GM23338 (cell line): ENCODE data around the gene MICAL3.

Source experiments
- EZH2 ChIP-seq: fragments of 200-600 bp; sonication (generic); IDR thresholded peaks from one replicate; pipeline ENCODE4 v1.8.0; 2017; ENCODE audit warnings: antibody characterized with exemption, mild to moderate bottlenecking, low read depth; ENCODE audit not compliant: unreplicated experiment
- EZH2phosphoT487 ChIP-seq: fragments of 200-600 bp; sonication (generic); IDR thresholded peaks from one replicate; pipeline ENCODE4 v1.8.1; 2018; ENCODE audit warnings: antibody characterized with exemption; ENCODE audit not compliant: unreplicated experiment
- POLR2AphosphoS5 ChIP-seq: IDR thresholded peaks from 2 replicates; pipeline ENCODE4 v1.6.1; 2016; ENCODE audit warnings: antibody characterized with exemption, low read depth
- REST ChIP-seq: IDR thresholded peaks from one replicate; pipeline ENCODE4 v1.6.1; 2018; ENCODE audit warnings: antibody characterized with exemption; ENCODE audit not compliant: unreplicated experiment
- ZNF331 ChIP-seq: fragments of 250-450 bp; sonication (Bioruptor Pico); IDR thresholded peaks from 2 replicates; pipeline ENCODE4 v1.5.0; 2020; ENCODE audit warnings: low read depth, mild to moderate bottlenecking, moderate library complexity
- TF ChIP-seq, protein P1 (sequence below), 2 experiments: fragments of 200-600 bp in 1 of 2; sonication (generic) in 1 of 2; conservative IDR thresholded peaks; 2 replicates each; pipeline versions ENCODE4 v1.5.1 to v1.6.1; 2016 to 2017; ENCODE audit warnings: antibody characterized with exemption in 2 of 2, low read depth in 2 of 2, mild to moderate bottlenecking in 2 of 2, moderate library complexity in 1 of 2
- TF ChIP-seq, protein P2 (sequence below): IDR thresholded peaks from 2 replicates; pipeline ENCODE4 v1.6.1; 2016; ENCODE audit warnings: antibody characterized with exemption

- TF ChIP-seq, protein P1, sequence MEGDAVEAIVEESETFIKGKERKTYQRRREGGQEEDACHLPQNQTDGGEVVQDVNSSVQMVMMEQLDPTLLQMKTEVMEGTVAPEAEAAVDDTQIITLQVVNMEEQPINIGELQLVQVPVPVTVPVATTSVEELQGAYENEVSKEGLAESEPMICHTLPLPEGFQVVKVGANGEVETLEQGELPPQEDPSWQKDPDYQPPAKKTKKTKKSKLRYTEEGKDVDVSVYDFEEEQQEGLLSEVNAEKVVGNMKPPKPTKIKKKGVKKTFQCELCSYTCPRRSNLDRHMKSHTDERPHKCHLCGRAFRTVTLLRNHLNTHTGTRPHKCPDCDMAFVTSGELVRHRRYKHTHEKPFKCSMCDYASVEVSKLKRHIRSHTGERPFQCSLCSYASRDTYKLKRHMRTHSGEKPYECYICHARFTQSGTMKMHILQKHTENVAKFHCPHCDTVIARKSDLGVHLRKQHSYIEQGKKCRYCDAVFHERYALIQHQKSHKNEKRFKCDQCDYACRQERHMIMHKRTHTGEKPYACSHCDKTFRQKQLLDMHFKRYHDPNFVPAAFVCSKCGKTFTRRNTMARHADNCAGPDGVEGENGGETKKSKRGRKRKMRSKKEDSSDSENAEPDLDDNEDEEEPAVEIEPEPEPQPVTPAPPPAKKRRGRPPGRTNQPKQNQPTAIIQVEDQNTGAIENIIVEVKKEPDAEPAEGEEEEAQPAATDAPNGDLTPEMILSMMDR (conservative IDR thresholded peaks at IDR 0.05; ENCODE audit: low read depth in 2 of 2): no peak
- TF ChIP-seq POLR2AphosphoS5: no peak
- no peak for TF ChIP-seq EZH2phosphoT487
- no peak for TF ChIP-seq ZNF331
- no peak for TF ChIP-seq REST
- TF ChIP-seq, protein P2, sequence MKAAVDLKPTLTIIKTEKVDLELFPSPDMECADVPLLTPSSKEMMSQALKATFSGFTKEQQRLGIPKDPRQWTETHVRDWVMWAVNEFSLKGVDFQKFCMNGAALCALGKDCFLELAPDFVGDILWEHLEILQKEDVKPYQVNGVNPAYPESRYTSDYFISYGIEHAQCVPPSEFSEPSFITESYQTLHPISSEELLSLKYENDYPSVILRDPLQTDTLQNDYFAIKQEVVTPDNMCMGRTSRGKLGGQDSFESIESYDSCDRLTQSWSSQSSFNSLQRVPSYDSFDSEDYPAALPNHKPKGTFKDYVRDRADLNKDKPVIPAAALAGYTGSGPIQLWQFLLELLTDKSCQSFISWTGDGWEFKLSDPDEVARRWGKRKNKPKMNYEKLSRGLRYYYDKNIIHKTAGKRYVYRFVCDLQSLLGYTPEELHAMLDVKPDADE: no peak
- TF ChIP-seq EZH2: no peak
Observed at GRCh38 chr22:17955590-17956379, 68.6 kb downstream of the MICAL3 start.
